Measurements from ENCODE around the gene MSMP.
A peak's percentile ranks its signal among the peaks of the same experiment; 100 is the strongest.

MSMP gene

GRCh38 chr9:35771534-35771933 is 17.5 kb upstream of the MSMP start:
- DNase-seq (ENCODE audit: low read depth in 2 of 2): no peak

- DNase-seq (ENCODE audit: low read depth in 2 of 2): no peak
Observed at GRCh38 chr9:35771075-35771433, 17.0 kb upstream of the MSMP start.

GRCh38 chr9:35769763-35770162 is 15.7 kb upstream of the MSMP start:
- DNase-seq (ENCODE audit: low read depth in 2 of 2): no peak

DNA sequence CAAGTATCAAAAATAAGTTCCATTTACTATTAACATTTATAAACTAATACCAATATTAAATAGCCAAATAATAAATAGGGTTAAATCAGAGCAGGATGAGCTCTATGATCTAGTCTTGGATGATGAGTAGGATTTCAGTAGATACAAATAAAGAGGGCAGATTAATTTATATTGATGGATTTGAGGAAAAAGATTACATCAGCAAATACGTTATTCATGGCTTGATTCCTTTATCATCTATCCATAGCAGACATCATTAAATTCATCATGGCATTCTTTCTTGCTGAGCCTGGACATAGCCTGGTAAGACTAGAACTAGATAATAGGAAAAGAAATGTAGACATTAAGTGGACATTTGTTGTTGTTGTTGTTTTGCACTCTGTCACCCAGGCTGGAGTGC is 13.4 kb upstream of the MSMP start:
- no peak for DNase-seq (ENCODE audit: low read depth in 2 of 2)

- no peak for DNase-seq (ENCODE audit: low read depth in 2 of 2)
Observed at GRCh38 chr9:35766997-35767396, 12.9 kb upstream of the MSMP start.

- DNase-seq (ENCODE audit: low read depth in 2 of 2): no peak
Observed at GRCh38 chr9:35763803-35764202, 9.7 kb upstream of the MSMP start.

GRCh38 chr9:35763181-35763580 is 9.1 kb upstream of the MSMP start:
- no peak for DNase-seq (ENCODE audit: low read depth in 2 of 2)

DNA sequence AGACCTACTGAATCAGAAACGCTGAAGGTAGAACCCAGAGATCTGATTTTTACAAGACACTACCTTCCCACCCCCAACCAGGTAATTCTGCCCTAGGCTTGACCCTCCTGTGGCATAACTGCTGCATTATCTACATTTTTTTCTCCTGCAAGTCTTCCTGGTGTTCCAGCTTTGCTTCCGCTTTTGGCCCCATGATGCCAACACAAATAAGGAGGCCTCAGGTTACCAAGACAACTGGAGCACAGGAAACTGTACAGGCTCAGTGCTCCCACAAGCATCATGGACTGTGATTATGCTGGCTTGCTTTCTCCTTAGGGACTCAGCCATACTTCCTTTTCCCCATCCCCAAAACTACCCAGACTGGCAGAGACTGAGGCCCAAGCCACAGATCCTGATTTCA is 6.6 kb upstream of the MSMP start:
- no peak for DNase-seq (ENCODE audit: low read depth in 2 of 2)

- DNase-seq (ENCODE audit: low read depth in 2 of 2): no peak
Observed at GRCh38 chr9:35759795-35760194, 5.7 kb upstream of the MSMP start.

DNA sequence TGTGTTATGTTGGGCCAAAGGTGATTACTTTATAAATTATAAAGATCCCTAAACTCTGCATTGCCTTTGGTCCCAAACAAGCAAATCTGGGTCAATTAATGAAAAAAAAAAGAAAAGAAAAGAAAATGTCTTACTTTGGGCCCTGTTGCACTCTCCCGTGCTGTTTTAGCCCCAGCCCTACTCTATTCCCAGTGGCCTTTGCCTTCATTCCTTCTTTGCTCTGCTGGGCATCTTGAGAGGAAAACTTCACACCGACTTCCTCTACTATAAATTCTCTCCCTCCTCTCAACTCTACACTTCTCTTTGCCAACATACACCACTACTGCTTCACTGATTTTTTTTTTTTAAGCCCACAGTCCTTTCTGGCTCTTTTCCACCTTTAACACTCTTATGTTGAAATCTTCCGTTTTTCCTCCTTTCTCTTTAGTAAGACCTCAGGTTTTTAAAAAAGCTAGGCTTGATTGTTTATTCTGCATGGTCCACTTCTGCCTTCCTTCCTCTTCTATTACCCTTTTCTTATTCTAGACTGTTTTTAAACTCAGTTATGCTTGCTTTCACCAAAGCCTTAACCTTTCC is 4.5 kb upstream of the MSMP start:
- no peak for DNase-seq (ENCODE audit: low read depth in 2 of 2)

DNA sequence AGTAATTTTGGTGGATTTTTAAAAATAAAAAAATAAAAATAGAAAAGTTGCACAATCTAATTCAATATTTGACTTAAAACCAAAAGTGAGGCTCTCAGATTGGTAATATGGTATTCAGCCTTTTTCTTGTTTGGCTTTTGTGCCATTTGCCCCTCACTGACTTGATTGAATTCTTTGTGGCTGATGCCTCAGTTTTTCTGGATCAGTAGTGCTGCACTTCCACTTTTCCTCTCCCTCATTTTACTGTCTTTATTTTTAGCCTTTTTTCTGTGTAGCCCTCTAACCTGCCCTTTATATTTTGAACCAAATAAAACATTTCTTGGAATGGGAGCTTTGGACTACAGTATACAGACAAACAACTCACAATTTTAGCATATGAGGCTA is 3.8 kb upstream of the MSMP start:
- no peak for DNase-seq (ENCODE audit: low read depth in 2 of 2)

DNA sequence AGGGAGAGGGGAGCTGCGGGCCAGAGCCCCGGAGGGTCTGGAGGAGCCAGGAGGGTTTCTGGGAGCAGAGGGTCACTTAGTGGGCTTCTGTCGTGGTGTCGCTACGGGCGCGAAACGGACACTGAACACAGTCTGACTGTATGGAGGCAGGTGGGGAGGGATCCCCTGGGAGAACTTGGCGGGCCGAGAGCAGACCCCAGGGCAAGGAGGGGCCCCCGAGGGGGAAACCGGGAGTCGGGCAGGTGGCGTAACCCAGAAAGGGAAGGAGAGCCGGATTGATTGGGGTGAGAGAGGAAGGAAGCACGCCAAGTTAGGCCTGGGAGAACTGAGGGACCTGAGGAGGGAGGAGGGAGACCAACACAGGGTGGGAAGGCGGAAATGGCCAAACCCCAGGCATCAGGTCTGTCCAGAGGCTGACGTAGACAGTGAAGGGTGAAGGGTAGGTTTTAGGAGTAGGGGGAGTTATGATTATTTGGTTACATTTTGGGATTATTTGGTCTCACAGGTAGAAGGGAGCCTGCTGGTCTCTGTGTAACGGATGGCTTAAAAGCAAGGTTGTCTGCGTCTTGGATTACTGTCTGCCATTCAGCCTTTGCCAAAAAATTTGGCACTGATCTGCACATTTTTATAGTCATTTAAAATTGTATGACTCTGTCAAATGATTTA is 3.3 kb upstream of the MSMP start:
- no peak for DNase-seq (ENCODE audit: low read depth in 2 of 2)

- peak; percentile 75 for DNase-seq (ENCODE audit: low read depth in 2 of 2)
Observed at GRCh38 chr9:35756275-35757225, 2.5 kb upstream of the MSMP start.

GRCh38 chr9:35755071-35755470 is 995 bp upstream of the MSMP start:
- no peak for DNase-seq (ENCODE audit: low read depth in 2 of 2)

DNA sequence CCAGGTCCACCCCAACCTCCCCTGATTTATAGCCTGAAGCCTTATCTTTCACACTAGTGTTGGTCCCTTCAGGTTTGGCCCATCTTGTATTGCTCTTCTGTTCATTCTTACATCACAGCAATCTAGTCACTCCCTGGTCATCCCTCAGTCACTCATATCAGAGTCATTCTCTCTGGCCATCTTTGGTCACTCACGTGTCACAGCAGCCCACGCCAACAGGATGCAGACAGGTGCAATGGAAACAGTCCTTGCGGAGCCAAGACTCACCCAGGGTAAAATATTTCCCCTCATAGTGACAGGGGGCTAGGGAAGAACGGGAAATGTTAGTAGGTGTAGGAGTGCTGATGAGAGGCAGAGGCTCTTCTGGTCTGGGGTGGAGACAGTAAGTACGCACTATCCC is 610 bp downstream of the MSMP start:
- no peak for DNase-seq (ENCODE audit: low read depth in 2 of 2)

DNA sequence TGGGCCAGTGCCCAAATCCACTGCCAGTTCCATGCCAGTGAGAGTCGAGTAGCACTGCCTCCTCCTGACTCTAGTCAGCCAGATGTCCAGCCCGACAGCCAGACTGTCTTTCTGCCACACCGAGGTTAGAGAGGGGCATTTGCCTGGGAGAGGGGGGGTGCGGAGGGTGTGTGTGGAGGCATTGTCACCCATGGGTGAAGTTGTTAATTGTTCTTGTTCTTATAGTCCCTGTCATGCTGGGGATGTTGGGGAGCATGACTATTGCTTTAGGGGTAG is 3.9 kb downstream of the MSMP start:
- no peak for DNase-seq (ENCODE audit: low read depth in 2 of 2)

GRCh38 chr9:35749515-35750255 is 4.4 kb downstream of the MSMP start:
- no peak for DNase-seq (ENCODE audit: low read depth in 2 of 2)

DNA sequence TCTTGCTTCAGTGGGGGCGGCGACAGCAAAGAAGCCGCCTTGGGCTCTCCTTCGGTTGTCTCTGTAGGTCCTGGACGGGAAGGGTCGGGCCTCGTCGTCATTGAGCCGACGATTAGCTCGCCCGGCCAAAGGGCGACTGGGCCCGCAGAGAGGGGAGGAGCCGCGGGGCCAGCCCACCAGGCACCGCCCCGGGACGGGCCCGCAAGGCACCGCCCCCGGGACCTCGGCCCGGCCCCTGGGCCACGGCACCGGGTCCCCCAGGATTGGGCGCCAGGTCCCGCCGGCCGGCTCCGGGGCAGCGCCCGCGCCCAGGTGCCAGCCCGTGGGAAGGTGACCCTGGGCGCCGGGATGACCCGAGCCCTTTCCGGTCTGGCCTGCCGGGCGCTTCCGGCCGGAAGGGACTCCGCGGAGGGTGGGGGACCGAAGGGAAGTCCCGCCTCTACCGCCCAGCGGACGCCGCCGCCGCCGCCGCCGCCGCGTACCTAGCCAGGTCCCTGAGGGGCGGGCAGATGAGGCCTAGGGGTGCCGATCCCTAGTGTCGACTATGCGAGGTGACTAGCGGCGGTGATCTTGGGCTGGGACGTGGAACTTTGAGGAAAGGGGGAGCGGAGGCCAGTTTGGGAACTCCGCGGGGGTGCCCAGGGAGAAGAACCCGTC is 5.1 kb downstream of the MSMP start, which contains the start of the genes GBA2 and RGP1:
TSS of gene GBA2 (minus strand) at position 371 of the 657 bp plus-strand sequence. CDS start 524 bp downstream, outside the sequence.
TSS of gene RGP1 (plus strand) at position 430 of the 657 bp plus-strand sequence. CDS start 469 bp downstream, outside the sequence.
- peak; percentile 70 to 72 for DNase-seq (ENCODE audit: low read depth in 2 of 2)

GRCh38 chr9:35748242-35748857 is 5.7 kb downstream of the MSMP start:
- DNase-seq (ENCODE audit: low read depth in 2 of 2): no peak

- DNase-seq (ENCODE audit: low read depth in 2 of 2): no peak
Observed at GRCh38 chr9:35746583-35746982, 7.5 kb downstream of the MSMP start.

GRCh38 chr9:35745569-35745968 is 8.5 kb downstream of the MSMP start:
- DNase-seq (ENCODE audit: low read depth in 2 of 2): no peak
